Measurements from ENCODE around the gene OR2J3.
"Not testable (repeated sequence)": the region's sequence is repeated elsewhere in the genome, so short reads cannot be mapped to it uniquely, and the experiment has no call there.

OR2J3 gene

GRCh38 chr6:29107758-29108157 is at the start of gene OR2J3:
Gene OR2J3, plus strand, starts transcription at chr6:29108058. Its CDS starts 3,833 bp downstream, at chr6:29111891.
- DNase-seq: no peak
- TF ChIP-seq GATA1 (IDR thresholded peaks at IDR 0.05; ENCODE audit: low read depth, low read length) (no peak), POLR2A (IDR thresholded peaks at IDR 0.05; ENCODE audit: low read length) (no peak)

DNA sequence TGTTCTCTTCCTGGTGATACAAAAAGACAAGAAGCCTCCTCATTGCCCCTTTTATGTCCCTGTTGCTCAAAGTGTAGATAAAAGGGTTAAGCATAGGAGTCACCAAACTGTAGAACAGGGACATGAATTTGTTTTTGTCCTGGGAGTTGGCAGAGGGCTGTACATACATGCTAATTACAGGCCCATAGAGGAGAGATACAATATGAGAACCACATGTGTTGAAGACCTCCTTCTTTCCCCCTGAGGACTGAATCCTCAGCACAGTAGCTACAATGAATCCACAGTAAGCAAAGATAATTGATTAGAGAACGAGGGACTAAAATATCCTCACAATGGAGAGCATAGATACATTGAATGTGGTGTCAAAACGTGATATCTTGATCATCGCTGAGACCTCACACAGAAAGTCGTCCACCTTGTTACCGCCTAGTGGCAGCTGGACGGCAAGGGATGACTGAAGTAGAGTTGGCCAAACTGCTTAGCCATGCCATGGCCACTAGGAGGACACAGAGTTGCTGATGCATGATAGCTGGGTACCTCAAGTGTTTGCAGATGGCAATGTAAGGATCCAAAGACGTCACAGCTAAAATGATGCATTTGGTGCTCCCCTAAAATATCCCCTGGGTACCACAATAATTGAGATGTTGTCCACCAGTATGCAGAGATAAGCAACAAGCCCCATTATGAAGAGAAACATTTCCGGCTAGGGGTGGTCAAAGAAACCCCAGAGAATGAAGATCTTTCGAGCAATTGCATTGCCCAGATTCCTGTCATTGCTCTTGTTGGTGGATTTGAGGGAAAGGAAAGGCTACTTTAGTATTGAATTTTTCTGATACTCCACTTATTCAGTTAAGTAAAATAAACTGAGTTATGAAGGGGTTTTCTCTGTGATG is 35.8 kb upstream of the OR2J3 start:
- peak; percentile 39 to 49 for DNase-seq
- no peak for TF ChIP-seq GATA1 (IDR thresholded peaks at IDR 0.05; ENCODE audit: low read depth, low read length)
- TF ChIP-seq POLR2A (IDR thresholded peaks at IDR 0.05; ENCODE audit: low read length): no peak

DNA sequence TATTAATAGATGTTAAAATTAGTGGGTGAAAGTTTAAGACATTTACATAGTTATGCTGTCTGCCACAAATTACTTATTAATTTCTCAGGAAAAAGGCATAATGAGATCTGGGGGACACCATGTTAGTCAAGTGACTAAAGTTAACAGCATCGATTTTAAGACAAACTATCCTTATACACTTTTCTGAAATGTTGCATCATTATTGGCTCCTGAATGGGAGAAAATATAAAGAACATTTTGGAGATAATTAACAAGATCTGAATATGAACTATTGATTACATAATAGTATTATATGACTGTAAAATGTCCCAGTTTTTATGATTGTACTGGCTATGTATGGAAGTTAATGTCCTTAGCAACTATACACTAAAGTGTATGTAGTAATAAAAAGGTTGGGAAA is 28.7 kb upstream of the OR2J3 start:
- no peak for DNase-seq
- TF ChIP-seq GATA1 (IDR thresholded peaks at IDR 0.05; ENCODE audit: low read depth, low read length) (no peak), POLR2A (IDR thresholded peaks at IDR 0.05; ENCODE audit: low read length) (no peak)

DNA sequence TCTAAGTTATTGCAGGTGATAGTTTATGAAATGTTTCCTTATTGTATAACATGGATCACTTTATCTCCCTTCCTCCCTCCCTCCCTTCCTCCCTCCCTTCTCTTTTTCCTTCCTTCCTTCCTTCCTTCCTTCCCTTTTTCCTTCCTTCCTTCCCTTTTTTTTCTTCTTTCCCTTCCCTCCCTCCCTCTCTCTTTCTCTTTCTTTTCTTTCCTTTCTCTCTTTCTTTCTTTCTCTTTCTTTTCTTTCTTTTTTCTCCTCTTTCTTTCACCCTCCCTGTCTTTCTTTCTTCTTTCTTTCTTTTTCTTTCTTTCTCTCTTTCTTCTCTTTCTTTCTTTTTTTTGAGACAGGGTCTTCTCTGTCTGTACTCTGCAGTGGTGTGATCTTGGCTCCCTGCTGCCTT is 26.5 kb upstream of the OR2J3 start:
- no peak for TF ChIP-seq GATA1 (IDR thresholded peaks at IDR 0.05; ENCODE audit: low read depth, low read length)
- no peak for TF ChIP-seq POLR2A (IDR thresholded peaks at IDR 0.05; ENCODE audit: low read length)
- no peak for DNase-seq

- no peak for DNase-seq
Measured at GRCh38 chr6:29082457-29082856, 25.4 kb upstream of the OR2J3 start.

GRCh38 chr6:29087213-29087612 is 20.6 kb upstream of the OR2J3 start, which contains the start of gene OR2B3:
Gene OR2B3, minus strand, starts transcription at chr6:29087313. Its CDS starts 65 bp downstream, at chr6:29087248.
- TF ChIP-seq POLR2A (IDR thresholded peaks at IDR 0.05; ENCODE audit: low read length): no peak
- no peak for TF ChIP-seq GATA1 (IDR thresholded peaks at IDR 0.05; ENCODE audit: low read depth, low read length)
- DNase-seq: no peak

More at GRCh38 chr6:29082457-29082856, 25.4 kb upstream of the OR2J3 start:
- TF ChIP-seq GATA1 (IDR thresholded peaks at IDR 0.05; ENCODE audit: low read depth, low read length) (no peak), POLR2A (IDR thresholded peaks at IDR 0.05; ENCODE audit: low read length) (no peak)

DNA sequence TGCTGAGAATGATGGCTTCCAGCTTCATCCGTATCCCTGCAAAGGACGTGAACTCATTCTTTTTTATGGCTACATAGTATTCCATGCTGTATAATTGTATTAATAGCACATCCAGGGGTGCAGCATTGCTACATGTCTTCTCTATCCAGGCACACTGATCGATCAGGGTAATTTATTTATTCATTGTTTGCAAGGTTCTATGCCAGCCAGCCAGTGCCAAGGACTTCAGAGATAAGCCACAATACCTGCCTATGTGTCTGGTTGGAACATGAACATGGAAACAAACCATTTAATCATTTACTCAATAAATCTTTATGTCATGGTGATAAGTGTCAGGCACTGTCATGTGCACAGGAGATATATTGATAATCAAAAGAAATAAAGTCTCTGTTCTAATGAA is 14.9 kb upstream of the OR2J3 start:
- no peak for TF ChIP-seq POLR2A (IDR thresholded peaks at IDR 0.05; ENCODE audit: low read length)
- no peak for TF ChIP-seq GATA1 (IDR thresholded peaks at IDR 0.05; ENCODE audit: low read depth, low read length)
- DNase-seq: no peak

DNA sequence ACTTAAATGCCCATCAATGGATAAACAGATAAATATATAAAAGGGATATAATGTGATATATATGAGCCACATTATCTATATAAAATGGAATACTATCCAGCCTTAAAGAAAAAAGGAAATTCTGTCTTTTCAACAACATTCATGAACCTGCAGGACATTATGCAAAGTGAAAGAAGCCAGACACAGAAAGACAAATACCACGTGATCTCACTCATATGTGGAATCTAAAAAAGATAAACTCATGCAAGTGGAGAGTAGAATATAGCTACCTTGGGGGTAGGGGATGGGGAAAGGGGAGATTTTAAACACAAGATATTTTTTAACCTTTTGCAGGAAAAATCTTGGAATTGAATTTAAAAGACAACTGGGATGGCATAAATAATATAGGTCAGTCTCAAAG is 10.1 kb upstream of the OR2J3 start:
- no peak for DNase-seq
- TF ChIP-seq POLR2A (IDR thresholded peaks at IDR 0.05; ENCODE audit: low read length) (no peak), GATA1 (IDR thresholded peaks at IDR 0.05; ENCODE audit: low read depth, low read length) (no peak)

DNA sequence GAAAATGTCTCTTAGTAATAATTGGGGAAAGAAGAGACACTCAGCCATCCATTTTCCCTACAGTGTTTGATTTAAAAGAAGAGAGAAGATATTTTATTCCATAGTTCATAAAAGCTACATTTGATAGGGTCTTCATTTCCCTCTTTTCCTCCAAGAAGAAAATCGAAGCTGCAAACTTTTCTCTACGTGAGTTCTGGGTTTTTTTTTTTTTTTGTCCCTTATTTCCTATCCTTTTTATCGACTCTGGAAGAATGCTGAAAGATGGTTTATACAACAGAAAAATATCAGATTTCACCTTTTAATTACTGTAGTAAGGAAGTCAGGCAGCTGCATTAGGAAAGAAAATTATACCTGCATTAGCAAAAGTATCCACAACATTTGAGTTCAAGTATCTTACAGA is 8.7 kb upstream of the OR2J3 start, which contains the start of gene OR2J1:
Gene OR2J1 (plus strand): TSS at position 301 of the 400 bp plus-strand sequence. CDS start 1,453 bp downstream, outside the sequence.
- no peak for DNase-seq
- TF ChIP-seq POLR2A (IDR thresholded peaks at IDR 0.05; ENCODE audit: low read length): no peak

- no peak for TF ChIP-seq POLR2A (IDR thresholded peaks at IDR 0.05; ENCODE audit: low read length)
- peak in 1 of 2 experiments; percentile 5 for DNase-seq
Measured at GRCh38 chr6:29112135-29112534, 4.3 kb downstream of the OR2J3 start.

- not testable (repeated sequence) for DNase-seq
Measured at GRCh38 chr6:29114964-29115363, 7.1 kb downstream of the OR2J3 start.

DNA sequence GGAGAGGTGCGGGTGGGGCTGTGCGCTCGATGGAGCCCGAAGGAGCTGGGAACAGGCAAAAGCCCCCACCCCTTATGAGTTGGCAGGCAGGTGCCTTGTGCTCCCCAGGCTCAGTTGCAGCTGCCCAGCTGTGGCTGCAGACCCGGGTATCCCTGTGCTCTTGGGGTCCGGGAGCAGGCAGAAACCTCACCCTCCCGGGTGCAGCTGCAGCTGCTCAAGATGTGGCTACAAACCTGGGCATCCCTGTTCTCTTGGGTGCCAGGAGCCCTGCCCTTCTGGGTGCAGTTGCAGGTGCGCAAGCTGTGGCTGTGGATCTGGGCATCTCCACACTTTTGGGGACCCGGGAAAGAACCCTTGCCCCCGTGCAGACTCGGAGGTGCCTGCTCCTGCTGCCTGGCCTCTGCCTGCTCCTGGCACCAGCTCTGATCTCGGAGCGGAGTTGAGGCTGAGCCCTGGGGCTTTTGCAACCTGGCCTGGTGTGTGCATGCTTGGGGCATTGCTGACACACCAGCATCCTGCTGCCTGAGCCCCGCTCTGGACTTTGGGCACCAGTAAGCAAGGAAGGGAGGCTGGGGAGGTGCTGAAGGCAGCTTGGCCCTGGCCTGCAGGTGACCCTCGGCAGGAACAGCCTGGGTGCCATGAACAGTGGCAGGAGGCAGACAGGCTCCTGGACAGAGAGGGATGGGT is 21.6 kb downstream of the OR2J3 start:
- TF ChIP-seq GATA1 (IDR thresholded peaks at IDR 0.05; ENCODE audit: low read depth, low read length): no peak
- TF ChIP-seq POLR2A (IDR thresholded peaks at IDR 0.05; ENCODE audit: low read length): no peak
- no peak for DNase-seq

GRCh38 chr6:29130644-29131043 is 22.8 kb downstream of the OR2J3 start:
- no peak for DNase-seq
- TF ChIP-seq GATA1 (IDR thresholded peaks at IDR 0.05; ENCODE audit: low read depth, low read length): no peak
- no peak for TF ChIP-seq POLR2A (IDR thresholded peaks at IDR 0.05; ENCODE audit: low read length)

DNA sequence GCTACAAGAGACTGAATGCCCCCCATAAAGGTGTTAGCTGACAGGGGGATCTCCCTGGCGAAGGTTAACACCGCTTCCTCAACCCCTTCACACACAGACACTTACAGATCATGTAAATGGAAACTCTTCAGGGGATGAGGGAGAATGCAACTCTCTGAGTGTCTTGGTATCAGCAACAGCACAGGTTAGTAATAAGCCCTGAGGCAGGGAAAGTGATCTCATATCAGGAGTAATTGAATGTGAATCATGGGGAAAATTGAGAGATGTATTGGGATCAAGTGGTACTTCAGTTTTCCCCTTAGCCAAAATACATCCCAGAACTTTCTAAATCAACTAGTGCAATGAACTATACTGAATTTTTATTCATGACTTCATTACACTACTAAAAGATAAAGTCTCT is 23.8 kb downstream of the OR2J3 start:
- TF ChIP-seq GATA1 (IDR thresholded peaks at IDR 0.05; ENCODE audit: low read depth, low read length) (no peak), POLR2A (IDR thresholded peaks at IDR 0.05; ENCODE audit: low read length) (no peak)
- no peak for DNase-seq

- TF ChIP-seq POLR2A (IDR thresholded peaks at IDR 0.05; ENCODE audit: low read length) (no peak), GATA1 (IDR thresholded peaks at IDR 0.05; ENCODE audit: low read depth, low read length) (no peak)
Measured at GRCh38 chr6:29137724-29138123, 29.9 kb downstream of the OR2J3 start.

More at GRCh38 chr6:29137724-29138123, 29.9 kb downstream of the OR2J3 start:
- no peak for DNase-seq

All from erythroblast (primary cell).